Suprapubic skin (tissue), 4 donors: ENCODE data around the gene CFAP410. TPM values are rescaled to one million over a fixed set of nuclear protein-coding genes. Genes with fewer than 3 reads are reported as not detected.

Experiments used
- DNase-seq, 2 donors: peaks; one replicate each; pipeline ENCODE4 v3.0.0-alpha.2; 2019; ENCODE audit warnings: low spot score in 2 of 2
- H3K27ac ChIP-seq: fragments of 200-600 bp; sonication (generic); one replicate; pipeline ENCODE4 v1.5.1; 2019
- H3K27me3 ChIP-seq: fragments of 200-600 bp; sonication (generic); one replicate; pipeline ENCODE4 v1.5.1; 2019
- H3K36me3 ChIP-seq: fragments of 200-600 bp; sonication (generic); one replicate; pipeline ENCODE4 v1.5.1; 2019
- H3K4me1 ChIP-seq: fragments of 200-600 bp; sonication (generic); one replicate; pipeline ENCODE4 v1.5.1; 2019
- H3K4me3 ChIP-seq: fragments of 200-600 bp; sonication (generic); one replicate; pipeline ENCODE4 v1.5.1; 2019; ENCODE audit warnings: mild to moderate bottlenecking
- H3K9me3 ChIP-seq: fragments of 200-600 bp; sonication (generic); one replicate; pipeline ENCODE4 v1.5.1; 2019
- CTCF ChIP-seq, 2 donors: fragments of 200-600 bp in 1 of 2; fragments of 450-650 bp in 1 of 2; sonication (generic) in 1 of 2; IDR thresholded peaks; one replicate each; pipeline ENCODE4 v1.5.1; 2016 to 2019; ENCODE audit warnings: antibody characterized with exemption in 2 of 2, mild to moderate bottlenecking in 1 of 2, moderate library complexity in 1 of 2
- EP300 ChIP-seq: sonication (generic); formaldehyde crosslinking; IDR thresholded peaks from one replicate; pipeline ENCODE4 v1.6.1; 2017; ENCODE audit warnings: antibody characterized with exemption
- POLR2A ChIP-seq, 2 donors: fragments of 450-650 bp; IDR thresholded peaks; one replicate each; pipeline ENCODE4 v1.6.1; 2017; ENCODE audit warnings: antibody characterized with exemption in 2 of 2, mild to moderate bottlenecking in 2 of 2, moderate library complexity in 2 of 2
- POLR2AphosphoS5 ChIP-seq, 3 donors: sonication (generic); formaldehyde crosslinking; IDR thresholded peaks; one replicate each; pipeline ENCODE4 v1.6.1; 2017; ENCODE audit warnings: antibody characterized with exemption in 3 of 3
- WGBS: methylation state at CpG from one replicate; pipeline ENCODE4 v1.1.5; 2018; 5-methylcytosine and 5-hydroxymethylcytosine counted together
- total RNA-seq, 4 donors: library from RNA; depleted of rRNA; stranded (reverse); fragments of >200 nt; gene quantifications; one replicate each; pipeline ENCODE4 v1.1.0, GENCODE V29; 2016

CFAP410 gene
- total RNA-seq, 4 donors from 2014 or later: 22.6 to 45.5 (median 27.3) TPM

GRCh38 chr21:44290327-44291077 lies 48.7 kb downstream of the CFAP410 start:
- Histone ChIP-seq H3K4me3 (no peak overlapping the region), H3K4me1 (peaks cover 20% of the 10 kb centered on the region), H3K36me3 (no peaks in the 10 kb centered on the region), H3K9me3 (no peaks in the 10 kb centered on the region), H3K27me3 (peaks cover 31% of the 10 kb centered on the region), H3K27ac (no peak overlapping the region)
- 87% methylated on average over 10 of the region's 16 CpGs for WGBS
- DNase-seq: no peak
- TF ChIP-seq CTCF (IDR thresholded peaks at IDR 0.05): no peak
- no peak for TF ChIP-seq POLR2A (IDR thresholded peaks at IDR 0.05)
- no peak for TF ChIP-seq EP300
- no peak for TF ChIP-seq POLR2AphosphoS5 (IDR thresholded peaks at IDR 0.05)

- H3K36me3 ChIP-seq: no peaks in the 10 kb centered on the region
- TF ChIP-seq POLR2A (IDR thresholded peaks at IDR 0.05) (no peak), CTCF (IDR thresholded peaks at IDR 0.05) (no peak), POLR2AphosphoS5 (IDR thresholded peaks at IDR 0.05) (no peak), EP300 (no peak)
- H3K27ac ChIP-seq: no peak overlapping the region
- H3K4me1 ChIP-seq: peaks cover 12% of the 10 kb centered on the region
- 63% methylated on average over 17 of the region's 24 CpGs for WGBS
- DNase-seq: no peak
- H3K9me3 ChIP-seq: no peaks in the 10 kb centered on the region
- no peak overlapping the region for H3K4me3 ChIP-seq
- H3K27me3 ChIP-seq: peaks cover 40% of the 10 kb centered on the region
Measured at GRCh38 chr21:44289381-44290010, 49.7 kb downstream of the CFAP410 start.

GRCh38 chr21:44288251-44289110 lies 50.7 kb downstream of the CFAP410 start:
- no peak overlapping the region for H3K4me3 ChIP-seq
- 88% methylated on average over 5 of the region's 23 CpGs for WGBS
- no peak overlapping the region for H3K27ac ChIP-seq
- no peaks in the 10 kb centered on the region for H3K36me3 ChIP-seq
- TF ChIP-seq POLR2A (IDR thresholded peaks at IDR 0.05): no peak
- TF ChIP-seq CTCF (IDR thresholded peaks at IDR 0.05): no peak
- no peak for TF ChIP-seq POLR2AphosphoS5 (IDR thresholded peaks at IDR 0.05)
- no peak for TF ChIP-seq EP300
- H3K27me3 ChIP-seq: peaks cover 39% of the 10 kb centered on the region
- peaks cover 8% of the 10 kb centered on the region for H3K4me1 ChIP-seq
- DNase-seq: no peak
- no peaks in the 10 kb centered on the region for H3K9me3 ChIP-seq

GRCh38 chr21:44286716-44287632 lies 52.2 kb downstream of the CFAP410 start:
- Histone ChIP-seq H3K4me3 (no peak overlapping the region), H3K9me3 (no peaks in the 10 kb centered on the region), H3K36me3 (no peaks in the 10 kb centered on the region), H3K27me3 (peaks cover 32% of the 10 kb centered on the region), H3K27ac (no peak overlapping the region), H3K4me1 (peaks cover 8% of the 10 kb centered on the region)
- 65% methylated on average over 16 of the region's 31 CpGs for WGBS
- TF ChIP-seq CTCF (IDR thresholded peaks at IDR 0.05): no peak
- TF ChIP-seq POLR2A (IDR thresholded peaks at IDR 0.05): no peak
- no peak for TF ChIP-seq POLR2AphosphoS5 (IDR thresholded peaks at IDR 0.05)
- no peak for DNase-seq
